GM23338 (cell line): ENCODE results near the gene MMS19.

Source experiments
- CREB1 ChIP-seq: fragments of 250-450 bp; sonication (Bioruptor Pico); IDR thresholded peaks from 2 replicates; pipeline ENCODE4 v1.5.0; 2020; ENCODE audit warnings: low read depth, mild to moderate bottlenecking, moderate library complexity
- EZH2 ChIP-seq: fragments of 200-600 bp; sonication (generic); IDR thresholded peaks from one replicate; pipeline ENCODE4 v1.8.0; 2017; ENCODE audit warnings: antibody characterized with exemption, mild to moderate bottlenecking, low read depth; ENCODE audit not compliant: unreplicated experiment
- EZH2phosphoT487 ChIP-seq: fragments of 200-600 bp; sonication (generic); IDR thresholded peaks from one replicate; pipeline ENCODE4 v1.8.1; 2018; ENCODE audit warnings: antibody characterized with exemption; ENCODE audit not compliant: unreplicated experiment
- JUNB ChIP-seq: IDR thresholded peaks from one replicate; pipeline ENCODE4 v1.6.1; 2016; ENCODE audit warnings: antibody characterized with exemption; ENCODE audit not compliant: unreplicated experiment
- NANOG ChIP-seq: IDR thresholded peaks from 2 replicates; pipeline ENCODE4 v1.6.1; 2016; ENCODE audit warnings: antibody characterized with exemption, borderline replicate concordance
- POLR2AphosphoS5 ChIP-seq: IDR thresholded peaks from 2 replicates; pipeline ENCODE4 v1.6.1; 2016; ENCODE audit warnings: antibody characterized with exemption, low read depth
- STAT1 ChIP-seq: IDR thresholded peaks from one replicate; pipeline ENCODE4 v1.6.1; 2016; ENCODE audit warnings: antibody characterized with exemption; ENCODE audit not compliant: unreplicated experiment
- ZNF114 ChIP-seq: fragments of 250-450 bp; sonication (Bioruptor Pico); IDR thresholded peaks from 2 replicates; pipeline ENCODE4 v1.5.0; 2020; ENCODE audit warnings: mild to moderate bottlenecking, moderate library complexity
- ZNF331 ChIP-seq: fragments of 250-450 bp; sonication (Bioruptor Pico); IDR thresholded peaks from 2 replicates; pipeline ENCODE4 v1.5.0; 2020; ENCODE audit warnings: low read depth, mild to moderate bottlenecking, moderate library complexity
- TF ChIP-seq, protein P1 (sequence below), 2 experiments: fragments of 200-600 bp in 1 of 2; sonication (generic) in 1 of 2; conservative IDR thresholded peaks; 2 replicates each; pipeline versions ENCODE4 v1.5.1 to v1.6.1; 2016 to 2017; ENCODE audit warnings: antibody characterized with exemption in 2 of 2, low read depth in 2 of 2, mild to moderate bottlenecking in 2 of 2, moderate library complexity in 1 of 2
- TF ChIP-seq, protein P2 (sequence below): IDR thresholded peaks from one replicate; pipeline ENCODE4 v1.6.1; 2018; ENCODE audit warnings: antibody characterized with exemption; ENCODE audit not compliant: unreplicated experiment
- TF ChIP-seq, protein P3 (sequence below): IDR thresholded peaks from 2 replicates; pipeline ENCODE4 v1.6.1; 2016; ENCODE audit warnings: antibody characterized with exemption

- no peak for TF ChIP-seq JUNB
- TF ChIP-seq EZH2: no peak
- TF ChIP-seq, protein P1, sequence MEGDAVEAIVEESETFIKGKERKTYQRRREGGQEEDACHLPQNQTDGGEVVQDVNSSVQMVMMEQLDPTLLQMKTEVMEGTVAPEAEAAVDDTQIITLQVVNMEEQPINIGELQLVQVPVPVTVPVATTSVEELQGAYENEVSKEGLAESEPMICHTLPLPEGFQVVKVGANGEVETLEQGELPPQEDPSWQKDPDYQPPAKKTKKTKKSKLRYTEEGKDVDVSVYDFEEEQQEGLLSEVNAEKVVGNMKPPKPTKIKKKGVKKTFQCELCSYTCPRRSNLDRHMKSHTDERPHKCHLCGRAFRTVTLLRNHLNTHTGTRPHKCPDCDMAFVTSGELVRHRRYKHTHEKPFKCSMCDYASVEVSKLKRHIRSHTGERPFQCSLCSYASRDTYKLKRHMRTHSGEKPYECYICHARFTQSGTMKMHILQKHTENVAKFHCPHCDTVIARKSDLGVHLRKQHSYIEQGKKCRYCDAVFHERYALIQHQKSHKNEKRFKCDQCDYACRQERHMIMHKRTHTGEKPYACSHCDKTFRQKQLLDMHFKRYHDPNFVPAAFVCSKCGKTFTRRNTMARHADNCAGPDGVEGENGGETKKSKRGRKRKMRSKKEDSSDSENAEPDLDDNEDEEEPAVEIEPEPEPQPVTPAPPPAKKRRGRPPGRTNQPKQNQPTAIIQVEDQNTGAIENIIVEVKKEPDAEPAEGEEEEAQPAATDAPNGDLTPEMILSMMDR (conservative IDR thresholded peaks at IDR 0.05; ENCODE audit: low read depth in 2 of 2): no peak
- no peak for TF ChIP-seq ZNF114 (CRISPR knock-in tag)
- no peak for TF ChIP-seq CREB1 (CRISPR knock-in tag)
- no peak for TF ChIP-seq POLR2AphosphoS5
- TF ChIP-seq, protein P2, sequence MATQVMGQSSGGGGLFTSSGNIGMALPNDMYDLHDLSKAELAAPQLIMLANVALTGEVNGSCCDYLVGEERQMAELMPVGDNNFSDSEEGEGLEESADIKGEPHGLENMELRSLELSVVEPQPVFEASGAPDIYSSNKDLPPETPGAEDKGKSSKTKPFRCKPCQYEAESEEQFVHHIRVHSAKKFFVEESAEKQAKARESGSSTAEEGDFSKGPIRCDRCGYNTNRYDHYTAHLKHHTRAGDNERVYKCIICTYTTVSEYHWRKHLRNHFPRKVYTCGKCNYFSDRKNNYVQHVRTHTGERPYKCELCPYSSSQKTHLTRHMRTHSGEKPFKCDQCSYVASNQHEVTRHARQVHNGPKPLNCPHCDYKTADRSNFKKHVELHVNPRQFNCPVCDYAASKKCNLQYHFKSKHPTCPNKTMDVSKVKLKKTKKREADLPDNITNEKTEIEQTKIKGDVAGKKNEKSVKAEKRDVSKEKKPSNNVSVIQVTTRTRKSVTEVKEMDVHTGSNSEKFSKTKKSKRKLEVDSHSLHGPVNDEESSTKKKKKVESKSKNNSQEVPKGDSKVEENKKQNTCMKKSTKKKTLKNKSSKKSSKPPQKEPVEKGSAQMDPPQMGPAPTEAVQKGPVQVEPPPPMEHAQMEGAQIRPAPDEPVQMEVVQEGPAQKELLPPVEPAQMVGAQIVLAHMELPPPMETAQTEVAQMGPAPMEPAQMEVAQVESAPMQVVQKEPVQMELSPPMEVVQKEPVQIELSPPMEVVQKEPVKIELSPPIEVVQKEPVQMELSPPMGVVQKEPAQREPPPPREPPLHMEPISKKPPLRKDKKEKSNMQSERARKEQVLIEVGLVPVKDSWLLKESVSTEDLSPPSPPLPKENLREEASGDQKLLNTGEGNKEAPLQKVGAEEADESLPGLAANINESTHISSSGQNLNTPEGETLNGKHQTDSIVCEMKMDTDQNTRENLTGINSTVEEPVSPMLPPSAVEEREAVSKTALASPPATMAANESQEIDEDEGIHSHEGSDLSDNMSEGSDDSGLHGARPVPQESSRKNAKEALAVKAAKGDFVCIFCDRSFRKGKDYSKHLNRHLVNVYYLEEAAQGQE: no peak
- no peak for TF ChIP-seq EZH2phosphoT487
- TF ChIP-seq STAT1: no peak
- TF ChIP-seq ZNF331 (CRISPR knock-in tag): no peak
- no peak for TF ChIP-seq NANOG
- TF ChIP-seq, protein P3, sequence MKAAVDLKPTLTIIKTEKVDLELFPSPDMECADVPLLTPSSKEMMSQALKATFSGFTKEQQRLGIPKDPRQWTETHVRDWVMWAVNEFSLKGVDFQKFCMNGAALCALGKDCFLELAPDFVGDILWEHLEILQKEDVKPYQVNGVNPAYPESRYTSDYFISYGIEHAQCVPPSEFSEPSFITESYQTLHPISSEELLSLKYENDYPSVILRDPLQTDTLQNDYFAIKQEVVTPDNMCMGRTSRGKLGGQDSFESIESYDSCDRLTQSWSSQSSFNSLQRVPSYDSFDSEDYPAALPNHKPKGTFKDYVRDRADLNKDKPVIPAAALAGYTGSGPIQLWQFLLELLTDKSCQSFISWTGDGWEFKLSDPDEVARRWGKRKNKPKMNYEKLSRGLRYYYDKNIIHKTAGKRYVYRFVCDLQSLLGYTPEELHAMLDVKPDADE: no peak
Observed at GRCh38 chr10:97533888-97534287, 35.7 kb upstream of the MMS19 start.
